RCC 7860 (cell line): ENCODE data around the gene RABGAP1.

Experiments
- DNase-seq: peaks from one replicate; pipeline ENCODE4 v3.0.0-alpha.2; 2015; ENCODE audit warnings: low spot score
- FAIRE-seq: peaks from 2 replicates; lab custom pipeline; 2012; peaks lifted over from hg19 to GRCh38; lab: Jason Lieb, UNC

The RABGAP1 gene

GRCh38 chr9:123074628-123075027 lies 133.8 kb downstream of the RABGAP1 start:
- DNase-seq (no peak), FAIRE-seq (no peak)

- no peak for DNase-seq
- FAIRE-seq: no peak
Measured at GRCh38 chr9:123080444-123080843, 139.6 kb downstream of the RABGAP1 start.

GRCh38 chr9:123081824-123082223 lies 141.0 kb downstream of the RABGAP1 start:
- FAIRE-seq: peak; percentile 7
- DNase-seq: peak; percentile 31

- no peak for DNase-seq
- FAIRE-seq: no peak
Measured at GRCh38 chr9:123083680-123084079, 142.9 kb downstream of the RABGAP1 start.

- no peak for FAIRE-seq
- no peak for DNase-seq
Measured at GRCh38 chr9:123084256-123084655, 143.4 kb downstream of the RABGAP1 start.

GRCh38 chr9:123085916-123086315 lies 145.1 kb downstream of the RABGAP1 start:
- DNase-seq (no peak), FAIRE-seq (no peak)

- FAIRE-seq: no peak
Measured at GRCh38 chr9:123087359-123087888, 146.6 kb downstream of the RABGAP1 start.

GRCh38 chr9:123089040-123089439 lies 148.2 kb downstream of the RABGAP1 start:
- no peak for DNase-seq
- FAIRE-seq: no peak

More at GRCh38 chr9:123087359-123087888, 146.6 kb downstream of the RABGAP1 start:
- no peak for DNase-seq

GRCh38 chr9:123089790-123090189 lies 149.0 kb downstream of the RABGAP1 start:
- FAIRE-seq: no peak

GRCh38 chr9:123090198-123090896 lies 149.5 kb downstream of the RABGAP1 start:
- FAIRE-seq (no peak), DNase-seq (no peak)

More at GRCh38 chr9:123089790-123090189, 149.0 kb downstream of the RABGAP1 start:
- no peak for DNase-seq

GRCh38 chr9:123090956-123091355 lies 150.1 kb downstream of the RABGAP1 start:
- FAIRE-seq: no peak

GRCh38 chr9:123091459-123091858 lies 150.6 kb downstream of the RABGAP1 start:
- FAIRE-seq (no peak), DNase-seq (no peak)

More at GRCh38 chr9:123090956-123091355, 150.1 kb downstream of the RABGAP1 start:
- DNase-seq: no peak

- FAIRE-seq (no peak), DNase-seq (no peak)
Measured at GRCh38 chr9:123093141-123093540, 152.3 kb downstream of the RABGAP1 start.

GRCh38 chr9:123096987-123097386 lies 156.2 kb downstream of the RABGAP1 start:
- FAIRE-seq: no peak
- no peak for DNase-seq

- FAIRE-seq (no peak), DNase-seq (no peak)
Measured at GRCh38 chr9:123097430-123098095, 156.7 kb downstream of the RABGAP1 start.

- FAIRE-seq (no peak), DNase-seq (no peak)
Measured at GRCh38 chr9:123098096-123098459, 157.3 kb downstream of the RABGAP1 start.

GRCh38 chr9:123099042-123099441 lies 158.2 kb downstream of the RABGAP1 start:
- DNase-seq (no peak), FAIRE-seq (no peak)

GRCh38 chr9:123099548-123099947 lies 158.7 kb downstream of the RABGAP1 start:
- no peak for FAIRE-seq
- no peak for DNase-seq

- DNase-seq (no peak), FAIRE-seq (no peak)
Measured at GRCh38 chr9:123102375-123103113, 161.7 kb downstream of the RABGAP1 start.

- FAIRE-seq (no peak), DNase-seq (no peak)
Measured at GRCh38 chr9:123104807-123105206, 164.0 kb downstream of the RABGAP1 start.

GRCh38 chr9:123105490-123105889 lies 164.7 kb downstream of the RABGAP1 start:
- DNase-seq (no peak), FAIRE-seq (no peak)
